Parathyroid adenoma (tissue), 2 donors: ENCODE data around the gene CPM.
A peak's percentile ranks its signal among the peaks of the same experiment; 100 is the strongest.

ENCODE experiments used
- H2AFZ ChIP-seq: fragments of 300-600 bp; sonication (generic); one replicate; pipeline ENCODE4 v1.7.0; 2017; ENCODE audit warnings: antibody characterized with exemption, mild to moderate bottlenecking
- H3K27ac ChIP-seq: fragments of 300-600 bp; sonication (generic); one replicate; pipeline ENCODE4 v1.7.0; 2017
- H3K27me3 ChIP-seq: fragments of 300-600 bp; sonication (generic); one replicate; pipeline ENCODE4 v1.7.0; 2017; ENCODE audit warnings: low read length; ENCODE audit not compliant: control insufficient read depth, insufficient read depth
- H3K36me3 ChIP-seq: fragments of 300-600 bp; sonication (generic); one replicate; pipeline ENCODE4 v1.7.0; 2017; ENCODE audit warnings: low read length; ENCODE audit not compliant: control insufficient read depth, insufficient read depth
- H3K4me1 ChIP-seq: fragments of 300-600 bp; sonication (generic); one replicate; pipeline ENCODE4 v1.7.0; 2017; ENCODE audit warnings: control low read depth
- H3K4me2 ChIP-seq: fragments of 300-600 bp; sonication (generic); one replicate; pipeline ENCODE4 v1.7.0; 2017; ENCODE audit warnings: low read length
- H3K4me3 ChIP-seq: fragments of 300-600 bp; sonication (generic); one replicate; pipeline ENCODE4 v1.7.0; 2017; ENCODE audit warnings: low read depth, low read length
- H3K79me2 ChIP-seq: fragments of 300-600 bp; sonication (generic); one replicate; pipeline ENCODE4 v1.7.0; 2017; ENCODE audit warnings: control low read depth
- H3K9ac ChIP-seq: fragments of 300-600 bp; sonication (generic); one replicate; pipeline ENCODE4 v1.7.0; 2017; ENCODE audit warnings: mild to moderate bottlenecking
- H3K9me3 ChIP-seq: fragments of 300-600 bp; sonication (generic); one replicate; pipeline ENCODE4 v1.7.0; 2017; ENCODE audit warnings: low read length; ENCODE audit not compliant: control insufficient read depth
- TF ChIP-seq, protein P1 (sequence below): fragments of 300-600 bp; sonication (generic); IDR thresholded peaks from one replicate; pipeline ENCODE4 v1.7.0; 2017; ENCODE audit warnings: antibody characterized with exemption, mild to moderate bottlenecking
- donor health status: primary hyperparathyroidism.

CPM gene

DNA sequence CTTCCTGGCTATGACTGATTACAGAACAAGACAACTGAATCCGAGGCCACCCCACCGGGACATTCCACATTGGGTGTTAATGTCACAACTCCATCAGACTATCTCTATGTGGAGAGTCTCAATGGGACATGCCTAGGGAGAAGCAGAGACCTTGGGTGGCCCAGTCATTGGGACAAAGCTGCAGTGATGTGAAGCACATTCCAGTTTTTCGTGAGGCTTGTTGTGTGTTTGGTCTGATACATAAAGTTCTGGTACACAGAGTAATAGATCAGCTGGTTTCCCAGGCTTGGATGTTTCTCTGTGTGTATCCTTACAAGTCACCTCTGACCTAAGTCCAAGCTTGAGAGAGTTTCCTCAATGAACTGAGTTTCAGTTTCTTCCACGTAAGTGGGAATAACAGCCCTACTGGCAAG is 42.3 kb downstream of the CPM start:
- Histone ChIP-seq H3K4me1 (no peaks in the 10 kb centered on the region), H3K79me2 (no peaks in the 10 kb centered on the region), H3K4me3 (no peak overlapping the region), H3K9ac (no peak overlapping the region), H3K4me2 (no peak overlapping the region), H3K9me3 (no peaks in the 10 kb centered on the region), H2AFZ (no peak overlapping the region), H3K27ac (peak overlapping the region; percentile 59), H3K27me3 (no peaks in the 10 kb centered on the region), H3K36me3 (no peaks in the 10 kb centered on the region)
- TF ChIP-seq, protein P1, sequence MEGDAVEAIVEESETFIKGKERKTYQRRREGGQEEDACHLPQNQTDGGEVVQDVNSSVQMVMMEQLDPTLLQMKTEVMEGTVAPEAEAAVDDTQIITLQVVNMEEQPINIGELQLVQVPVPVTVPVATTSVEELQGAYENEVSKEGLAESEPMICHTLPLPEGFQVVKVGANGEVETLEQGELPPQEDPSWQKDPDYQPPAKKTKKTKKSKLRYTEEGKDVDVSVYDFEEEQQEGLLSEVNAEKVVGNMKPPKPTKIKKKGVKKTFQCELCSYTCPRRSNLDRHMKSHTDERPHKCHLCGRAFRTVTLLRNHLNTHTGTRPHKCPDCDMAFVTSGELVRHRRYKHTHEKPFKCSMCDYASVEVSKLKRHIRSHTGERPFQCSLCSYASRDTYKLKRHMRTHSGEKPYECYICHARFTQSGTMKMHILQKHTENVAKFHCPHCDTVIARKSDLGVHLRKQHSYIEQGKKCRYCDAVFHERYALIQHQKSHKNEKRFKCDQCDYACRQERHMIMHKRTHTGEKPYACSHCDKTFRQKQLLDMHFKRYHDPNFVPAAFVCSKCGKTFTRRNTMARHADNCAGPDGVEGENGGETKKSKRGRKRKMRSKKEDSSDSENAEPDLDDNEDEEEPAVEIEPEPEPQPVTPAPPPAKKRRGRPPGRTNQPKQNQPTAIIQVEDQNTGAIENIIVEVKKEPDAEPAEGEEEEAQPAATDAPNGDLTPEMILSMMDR, result no peak

DNA sequence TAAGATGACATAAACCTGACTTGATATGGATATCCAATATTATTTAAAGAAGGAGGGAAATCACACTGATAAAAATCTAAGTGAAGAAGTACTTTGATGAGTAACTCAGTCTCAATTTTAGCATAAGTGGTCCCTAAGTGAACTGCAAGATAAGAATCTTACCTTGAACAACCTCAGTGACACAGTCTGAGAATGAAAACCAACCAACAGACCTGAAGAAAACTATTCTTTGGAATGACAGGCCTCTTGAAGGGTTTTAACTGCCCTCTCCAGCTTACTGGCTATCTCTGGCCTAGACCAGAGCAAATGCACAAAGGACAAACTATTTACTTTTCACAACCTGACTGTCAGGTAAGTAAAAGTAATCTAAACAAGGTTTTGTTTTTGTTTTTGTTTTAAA is 44.7 kb downstream of the CPM start:
- H3K9me3 ChIP-seq, result no peaks in the 10 kb centered on the region
- no peak overlapping the region for H3K27ac ChIP-seq
- no peaks in the 10 kb centered on the region for H3K79me2 ChIP-seq
- no peak overlapping the region for H3K9ac ChIP-seq
- no peak overlapping the region for H2AFZ ChIP-seq
- no peaks in the 10 kb centered on the region for H3K4me1 ChIP-seq
- H3K4me3 ChIP-seq, result no peak overlapping the region
- no peak overlapping the region for H3K4me2 ChIP-seq
- no peaks in the 10 kb centered on the region for H3K27me3 ChIP-seq
- no peaks in the 10 kb centered on the region for H3K36me3 ChIP-seq
- TF ChIP-seq, protein P1, result no peak

DNA sequence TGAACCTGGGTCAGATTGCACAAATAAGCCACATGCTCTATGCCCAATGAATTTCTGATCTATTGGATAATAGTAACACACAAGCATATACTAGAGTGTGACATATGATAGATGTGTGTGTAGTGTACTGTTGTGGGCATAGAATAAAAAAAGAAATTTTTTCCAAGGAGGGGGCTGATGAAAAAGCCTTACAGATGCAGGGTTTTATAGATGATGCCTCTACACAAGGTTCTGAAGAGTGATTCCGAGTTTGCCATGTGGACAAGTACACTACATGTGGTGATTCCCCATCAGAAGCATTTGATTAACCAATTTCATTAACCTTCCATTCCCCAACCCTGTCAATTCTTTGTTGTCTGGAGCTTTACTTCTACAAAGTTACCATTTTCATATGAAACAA is 45.3 kb downstream of the CPM start:
- Histone ChIP-seq H3K79me2 (no peaks in the 10 kb centered on the region), H3K4me2 (no peak overlapping the region), H3K9ac (no peak overlapping the region), H3K4me3 (no peak overlapping the region), H3K36me3 (no peaks in the 10 kb centered on the region), H2AFZ (no peak overlapping the region), H3K27ac (no peak overlapping the region), H3K9me3 (no peaks in the 10 kb centered on the region), H3K27me3 (no peaks in the 10 kb centered on the region), H3K4me1 (no peaks in the 10 kb centered on the region)
- TF ChIP-seq, protein P1, result no peak

DNA sequence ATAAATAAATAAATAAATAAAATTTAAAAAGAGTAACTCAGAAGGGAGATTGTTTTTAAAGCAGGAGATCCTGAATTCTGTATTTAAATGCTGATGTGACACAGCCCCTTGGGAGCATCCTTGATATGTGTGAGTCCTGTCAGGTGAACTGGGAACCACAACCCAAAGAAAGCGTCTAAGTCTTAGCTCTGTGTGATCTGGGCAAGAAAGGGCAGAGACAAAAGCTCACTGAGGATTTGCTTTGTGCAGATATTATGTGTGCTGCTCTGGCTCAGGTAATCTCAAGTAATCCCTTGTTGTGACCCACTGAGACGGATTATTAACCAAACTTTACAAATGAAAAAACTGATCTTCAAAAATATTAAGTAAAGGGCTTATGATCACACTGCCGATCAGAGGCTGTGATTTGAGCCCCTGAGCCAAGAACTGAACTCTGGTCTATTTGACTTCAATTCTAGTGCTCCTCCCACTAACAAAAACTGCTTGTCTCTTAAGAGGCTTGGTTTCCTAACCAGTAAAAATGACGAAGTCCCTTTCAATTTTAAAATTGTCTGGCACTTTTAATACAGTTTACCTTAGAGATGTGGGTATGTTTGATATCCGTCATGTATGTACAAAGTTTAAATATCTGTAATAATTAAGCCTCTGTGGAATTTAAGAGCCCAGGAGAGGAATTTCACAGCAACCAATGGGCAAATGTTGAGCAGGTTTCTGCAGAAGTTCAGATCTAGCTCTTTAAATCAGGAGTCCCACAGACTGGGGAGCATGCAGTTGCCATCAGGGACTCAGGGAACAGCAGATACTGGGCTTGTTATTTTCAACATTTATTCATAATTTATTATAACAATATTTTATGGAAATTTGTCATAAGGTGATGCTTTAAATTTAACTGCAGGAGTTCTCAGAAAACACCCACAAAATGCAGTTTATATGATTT is 46.1 kb downstream of the CPM start:
- TF ChIP-seq, protein P1, result no peak
- no peaks in the 10 kb centered on the region for H3K36me3 ChIP-seq
- no peak overlapping the region for H3K27ac ChIP-seq
- no peak overlapping the region for H3K9ac ChIP-seq
- H3K4me2 ChIP-seq, result no peak overlapping the region
- H3K4me1 ChIP-seq, result no peaks in the 10 kb centered on the region
- no peak overlapping the region for H2AFZ ChIP-seq
- no peak overlapping the region for H3K4me3 ChIP-seq
- H3K9me3 ChIP-seq, result no peaks in the 10 kb centered on the region
- H3K79me2 ChIP-seq, result no peaks in the 10 kb centered on the region
- H3K27me3 ChIP-seq, result no peaks in the 10 kb centered on the region

DNA sequence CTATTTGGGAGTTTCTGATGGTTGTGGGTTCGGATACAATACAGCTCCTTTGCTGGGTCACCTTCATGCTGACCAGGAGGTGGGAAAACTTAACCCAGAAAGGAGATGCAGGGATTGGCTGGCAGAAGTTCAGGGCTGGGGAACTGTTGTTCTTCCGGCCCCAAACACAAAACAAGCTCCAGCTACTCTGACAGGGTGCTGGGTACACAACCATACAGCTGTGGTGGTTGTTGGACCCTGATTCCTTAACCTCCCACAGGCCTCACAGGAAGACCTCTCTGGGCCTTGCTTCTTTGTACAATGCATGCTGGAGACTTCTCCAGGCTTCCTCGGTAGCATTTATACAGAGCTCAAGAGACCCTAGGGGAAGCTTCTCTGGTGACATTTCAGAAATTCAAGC is 47.6 kb downstream of the CPM start:
- Histone ChIP-seq H3K27me3 (no peaks in the 10 kb centered on the region), H2AFZ (no peak overlapping the region), H3K4me3 (no peak overlapping the region), H3K9me3 (no peaks in the 10 kb centered on the region), H3K4me1 (no peaks in the 10 kb centered on the region), H3K36me3 (no peaks in the 10 kb centered on the region), H3K79me2 (no peaks in the 10 kb centered on the region), H3K27ac (no peak overlapping the region), H3K4me2 (no peak overlapping the region), H3K9ac (no peak overlapping the region)
- TF ChIP-seq, protein P1, result no peak
